GM20000 (cell line): ENCODE measurements around the gene EPN3.
A peak's percentile ranks its signal among the peaks of the same experiment; 100 is the strongest.

Source experiments
- DNase-seq: peaks from one replicate; pipeline ENCODE4 v3.0.0; 2012; ENCODE audit warnings: low spot score
- CTCF ChIP-seq: IDR thresholded peaks from 2 replicates; pipeline ENCODE4 v1.5.1; 2012; ENCODE audit warnings: mild to moderate bottlenecking, control low read depth; ENCODE audit errors: extremely low read depth, missing control alignments

The EPN3 gene

GRCh38 chr17:50558941-50559614, 26.5 kb downstream of the EPN3 start:
- TF ChIP-seq CTCF = no peak
- DNase-seq = no peak

GRCh38 chr17:50559674-50560184, 27.2 kb downstream of the EPN3 start:
- TF ChIP-seq CTCF = no peak
- DNase-seq = peak; percentile 62

- DNase-seq = peak; percentile 97
- TF ChIP-seq CTCF = no peak
Observed at GRCh38 chr17:50560185-50560824, 27.8 kb downstream of the EPN3 start, which contains the start of gene CACNA1G. TSS of gene CACNA1G (plus strand) at chr17:50560715. CDS start at chr17:50561460, 745 bp downstream.

- no peak for TF ChIP-seq CTCF
- peak; percentile 73 for DNase-seq
Observed at GRCh38 chr17:50560931-50561745, 28.6 kb downstream of the EPN3 start.

GRCh38 chr17:50561746-50562141, 29.2 kb downstream of the EPN3 start:
- no peak for DNase-seq
- no peak for TF ChIP-seq CTCF

GRCh38 chr17:50562242-50563091, 29.9 kb downstream of the EPN3 start:
- DNase-seq = no peak
- TF ChIP-seq CTCF = no peak
